ENCODE measurements around the gene WWOX. TPM values are rescaled to one million over a fixed set of nuclear protein-coding genes. Genes with fewer than 3 reads are reported as not detected.
A peak's percentile ranks its signal among the peaks of the same experiment; 100 is the strongest.

Gene WWOX
- polyA plus RNA-seq, 3 donors, result 36.4 to 36.6 (median 36.5) TPM

GRCh38 chr16:78292086-78292843 lies 192.8 kb downstream of the WWOX start:
- no peak for DNase-seq

- DNase-seq, result no peak
These were observed 193.5 kb downstream of the WWOX start for GRCh38 chr16:78292844-78293380.

DNA sequence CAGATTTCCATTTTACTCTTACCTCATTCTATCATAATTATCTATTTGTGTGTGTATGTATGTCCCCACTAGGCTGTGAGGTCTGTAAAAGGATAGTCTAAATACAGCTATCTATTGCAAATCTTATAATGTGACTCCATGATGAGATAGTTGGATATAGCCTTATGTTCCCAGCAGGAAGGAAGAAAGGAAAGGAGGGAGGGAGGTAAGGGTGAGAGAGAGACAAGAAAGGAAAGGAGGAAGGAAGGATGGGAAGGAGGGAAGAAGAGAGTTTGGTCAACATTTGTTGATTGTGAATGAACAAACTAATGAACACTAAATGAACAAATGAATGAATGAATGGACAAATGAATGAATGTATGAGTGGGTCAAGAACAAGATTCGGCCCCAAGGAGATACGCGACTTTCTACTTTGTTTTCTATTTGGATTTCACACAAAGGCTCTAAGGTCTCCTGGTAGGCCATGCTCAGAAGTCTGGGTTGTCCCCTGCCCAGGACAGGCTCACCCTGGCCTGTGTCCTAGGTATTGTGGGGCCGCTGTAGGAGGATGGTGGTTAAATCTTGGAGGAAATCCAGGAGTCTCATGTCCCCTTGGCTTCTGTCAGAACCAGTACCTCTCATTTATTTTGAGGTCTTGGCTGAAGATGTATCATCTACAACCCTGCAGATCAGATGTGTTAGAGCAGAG lies 195.2 kb downstream of the WWOX start:
- DNase-seq, result no peak

GRCh38 chr16:78297066-78297666 lies 197.7 kb downstream of the WWOX start:
- DNase-seq, result no peak

- no peak for DNase-seq
These were observed 199.5 kb downstream of the WWOX start for GRCh38 chr16:78298986-78299385.

DNA sequence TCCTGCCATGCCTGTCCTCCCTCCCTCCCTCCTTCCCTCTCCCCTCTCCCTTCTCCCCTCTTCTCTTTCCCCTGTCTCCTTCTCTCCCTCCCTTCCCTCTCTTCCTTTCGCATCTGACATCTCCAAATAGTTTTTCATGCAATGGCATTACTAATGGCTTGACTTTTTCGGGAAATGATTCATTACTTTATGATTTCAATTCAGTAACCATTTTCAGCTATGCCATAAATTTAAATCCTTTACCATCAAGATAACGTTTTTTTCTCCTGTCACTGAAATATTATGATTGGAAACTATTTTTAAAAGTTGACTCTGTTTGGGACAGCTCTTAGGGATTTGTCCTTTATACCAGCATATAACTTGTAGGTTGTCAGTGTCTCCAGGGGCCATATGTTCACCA lies 201.0 kb downstream of the WWOX start:
- DNase-seq, result no peak

DNA sequence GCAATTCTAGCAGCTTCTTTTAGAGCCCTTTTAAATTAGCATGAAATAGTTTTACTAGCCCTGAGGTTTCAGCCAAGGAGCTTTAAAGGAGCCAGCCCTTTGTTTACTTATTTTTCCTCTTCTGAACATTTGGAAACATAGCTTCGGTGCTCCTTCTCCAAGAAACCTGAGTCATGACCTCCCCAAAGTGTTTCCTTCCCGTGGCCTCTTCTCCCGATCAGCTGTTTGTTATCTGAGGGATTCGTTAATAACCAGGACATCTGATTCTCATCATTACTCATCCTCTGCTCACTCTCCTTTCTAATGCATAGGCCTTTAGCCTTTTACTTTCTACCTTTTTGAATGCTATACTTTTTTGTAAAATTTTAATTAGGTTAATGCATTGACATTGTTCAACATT lies 204.5 kb downstream of the WWOX start:
- no peak for DNase-seq

- DNase-seq, result no peak
These were observed 206.9 kb downstream of the WWOX start for GRCh38 chr16:78306361-78306760.

GRCh38 chr16:78307824-78308528 lies 208.5 kb downstream of the WWOX start:
- no peak for DNase-seq

DNA sequence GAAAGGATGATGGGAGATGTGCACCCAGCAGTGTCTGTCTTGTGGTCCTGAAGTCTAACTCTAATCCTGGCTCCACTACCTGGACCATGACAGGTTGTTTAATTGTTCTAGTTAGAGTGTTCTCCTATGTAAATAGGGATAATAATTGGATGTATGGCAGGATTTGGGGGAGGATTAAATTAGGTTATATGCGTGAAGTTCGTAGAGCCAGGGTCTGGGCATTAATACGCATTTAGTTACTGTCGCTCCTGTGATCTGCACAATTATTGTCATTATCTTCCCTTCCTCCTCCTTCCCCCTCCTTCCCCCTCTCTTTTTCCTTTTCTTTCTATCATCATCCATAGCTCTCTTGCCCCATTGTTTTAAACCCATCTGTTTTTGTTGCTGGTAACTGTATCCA lies 210.3 kb downstream of the WWOX start:
- DNase-seq, result no peak

DNA sequence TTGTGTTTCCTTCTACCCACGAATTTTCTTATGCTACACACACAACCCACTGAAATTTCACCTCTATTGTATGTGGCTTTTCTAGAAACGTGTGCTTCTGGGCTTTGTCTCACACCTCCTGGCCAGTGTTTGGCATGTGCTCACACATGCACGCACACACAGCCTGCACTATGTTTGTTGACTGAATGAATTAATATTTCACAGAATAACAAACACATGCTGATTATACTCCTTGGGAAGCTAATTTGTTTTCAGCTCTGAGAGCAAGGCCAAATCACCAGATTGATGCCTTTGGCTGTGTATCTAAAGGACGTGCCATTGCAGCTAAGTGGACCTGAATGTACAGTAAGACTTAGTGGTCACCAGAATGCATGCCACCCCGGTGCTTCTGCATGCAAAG lies 210.7 kb downstream of the WWOX start:
- DNase-seq, result no peak

GRCh38 chr16:78310990-78311561 lies 211.6 kb downstream of the WWOX start:
- DNase-seq, result peak; percentile 88

GRCh38 chr16:78311831-78312230 lies 212.4 kb downstream of the WWOX start:
- DNase-seq, result no peak

- peak; percentile 45 for DNase-seq
These were observed 218.2 kb downstream of the WWOX start for GRCh38 chr16:78317564-78318240.

DNA sequence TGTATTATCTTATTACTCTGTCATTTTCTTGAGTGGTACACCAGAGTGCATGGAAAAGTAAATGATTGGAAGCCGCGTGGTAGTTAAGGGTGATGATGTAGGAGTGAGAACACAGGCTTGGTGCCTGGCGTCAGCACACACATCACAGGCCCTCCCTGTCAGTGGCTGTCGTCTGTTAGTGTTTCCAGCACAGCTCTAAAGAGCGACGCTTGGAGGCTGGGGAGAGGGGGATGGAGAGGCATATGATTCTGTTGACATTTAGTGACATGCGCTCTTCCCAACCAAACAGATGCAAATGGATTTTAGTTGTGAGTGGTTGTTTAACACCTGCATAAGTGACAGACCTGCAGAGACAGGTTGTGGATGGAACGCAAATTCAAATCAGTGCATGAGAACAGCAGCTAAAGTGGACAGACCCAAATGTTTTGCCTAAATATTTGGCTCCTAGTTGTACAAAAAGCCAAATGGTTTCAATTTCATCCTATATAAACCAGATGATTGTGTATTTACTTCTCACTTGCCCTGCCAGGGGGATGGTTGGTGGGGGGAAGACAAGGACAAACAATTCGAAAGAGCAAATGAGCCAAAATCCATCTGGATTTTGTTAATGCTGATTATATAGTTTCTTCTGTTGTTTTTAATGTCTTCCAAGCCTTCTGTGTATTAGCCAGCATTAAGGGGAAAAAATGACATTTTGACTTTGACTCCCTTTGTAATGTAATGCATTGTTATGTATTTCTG lies 222.3 kb downstream of the WWOX start:
- DNase-seq, result no peak

DNA sequence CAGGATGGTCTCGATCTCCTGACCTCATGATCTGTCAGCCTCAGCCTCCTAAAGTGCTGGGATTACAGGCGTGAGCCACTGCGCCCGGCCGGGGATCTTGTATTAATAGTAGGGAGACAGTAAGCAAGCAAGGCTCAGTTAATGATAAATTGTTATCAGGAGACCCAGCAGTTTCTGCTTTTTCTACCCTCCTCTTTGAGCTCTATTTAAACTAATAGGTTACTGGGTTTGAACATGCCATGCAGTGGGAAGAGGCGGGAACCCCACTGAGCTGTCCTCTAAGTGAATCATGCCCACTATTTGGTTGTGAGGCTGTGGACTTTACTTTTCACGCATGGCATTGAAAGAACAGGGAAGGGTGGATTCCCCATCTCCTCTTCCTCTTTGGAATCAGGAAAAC lies 223.9 kb downstream of the WWOX start:
- DNase-seq, result no peak

GRCh38 chr16:78324649-78325285 lies 225.3 kb downstream of the WWOX start:
- no peak for DNase-seq

DNA sequence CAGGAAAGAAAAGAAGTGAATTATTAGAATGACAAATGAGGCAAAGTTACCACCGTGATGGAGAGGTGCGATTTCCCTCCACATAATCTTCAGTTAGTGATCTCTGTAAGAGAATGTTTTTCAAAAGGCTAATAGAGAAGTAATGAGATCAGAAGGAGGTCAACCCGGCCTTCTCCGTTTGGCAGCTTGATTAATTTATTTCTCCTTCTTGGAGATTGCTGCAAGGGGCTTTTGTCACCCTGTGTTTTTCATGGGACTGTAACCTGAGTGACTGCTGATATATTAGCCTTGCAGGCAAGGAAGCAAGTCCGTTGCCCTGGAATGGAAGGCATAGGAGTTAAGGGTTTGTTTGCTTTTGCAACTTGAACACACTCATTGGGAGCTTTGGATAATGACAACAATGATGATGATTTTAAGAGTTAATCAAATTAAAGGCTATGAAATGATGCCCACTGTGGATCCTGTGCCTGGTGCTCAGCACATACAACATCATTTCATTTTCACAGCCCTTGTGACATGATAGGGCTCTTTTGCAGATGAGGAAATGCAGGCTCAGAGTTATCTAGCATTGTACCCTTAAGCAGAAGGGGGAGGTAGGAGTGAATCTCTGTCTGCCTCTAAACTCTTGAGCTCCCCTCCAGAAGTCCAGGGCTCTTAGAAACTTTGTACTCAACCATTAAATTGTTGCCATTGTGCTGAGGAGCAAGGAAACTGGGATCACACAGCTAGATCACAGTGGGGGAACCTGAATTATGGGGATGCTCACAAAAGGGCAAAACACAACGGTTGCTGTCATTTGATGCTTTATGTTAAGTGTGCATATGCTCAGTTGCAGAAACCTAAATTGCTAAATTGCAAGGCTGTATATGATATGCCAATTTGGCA lies 226.3 kb downstream of the WWOX start:
- peak; percentile 60 for DNase-seq

GRCh38 chr16:78326731-78327130 lies 227.3 kb downstream of the WWOX start:
- DNase-seq, result no peak

Data from renal pelvis (tissue), 4 donors.